Measurements from ENCODE around the gene KCTD19.

DNA sequence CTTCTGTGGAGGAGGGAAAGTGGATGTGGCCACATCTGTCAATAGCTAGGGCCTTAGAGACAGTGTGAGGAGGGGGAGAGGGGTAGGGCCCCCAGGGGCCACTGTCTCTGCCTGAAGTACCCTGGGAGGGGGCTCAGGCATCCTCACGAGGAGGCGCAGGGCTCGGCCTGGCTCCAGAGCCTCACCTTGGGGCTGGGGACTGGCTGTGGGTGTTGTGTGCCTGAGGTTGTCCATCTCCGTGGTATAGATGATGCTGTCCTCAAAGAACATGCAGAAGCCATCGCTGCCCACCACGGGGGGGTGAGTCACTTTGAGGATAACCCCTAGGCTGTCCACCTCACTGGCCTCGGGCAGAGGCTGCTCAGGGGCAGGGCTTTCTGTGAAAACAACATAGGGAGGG lies 35.1 kb downstream of the KCTD19 start:
- TF ChIP-seq ZNF274 (IDR thresholded peaks at IDR 0.05; ENCODE audit: low read depth, low read length) (no peak), YY1 (IDR thresholded peaks at IDR 0.05; ENCODE audit: insufficient read depth, insufficient read length) (no peak), SUZ12 (IDR thresholded peaks at IDR 0.05; ENCODE audit: extremely low read depth, insufficient read depth, insufficient read length) (no peak)
